GM12878 (cell line): ENCODE data around the gene CCND2. TPM values are rescaled to one million over a fixed set of nuclear protein-coding genes. Genes with fewer than 3 reads are reported as not detected.

Source experiments
- ATAC-seq: fragments of 200-7000 bp; cut with Tn5 transposase; 3 replicates; pipeline ENCODE4 v1.9.1; 2020; ENCODE audit warnings: mild to moderate bottlenecking, moderate library complexity
- BruUV-seq: library from RNA; stranded (reverse); fragments of 400-500 nt; replicated peaks from 2 replicates; lab custom pipeline; 2021; lab: Mats Ljungman, UMichigan
- CTCF ChIA-PET: fragments of 300-600 bp; sonication (Branson Sonifier 250); formaldehyde crosslinking; extraction: SDS; loops from one replicate; lab custom pipeline; 2021; ENCODE audit warnings: inconsistent platforms; lab: Yijun Ruan, JAX
- POLR2A ChIA-PET: fragments of 350-600 bp; formaldehyde crosslinking; extraction: SDS; loops from one replicate; lab custom pipeline; 2021; ENCODE audit warnings: inconsistent platforms; lab: Charles Lee
- RAD21 ChIA-PET: fragments of 300-600 bp; sonication (Branson Sonifier 250); formaldehyde crosslinking; loops from one replicate; lab custom pipeline; 2023; ENCODE audit warnings: antibody characterized with exemption; ENCODE audit not compliant: unreplicated experiment; lab: Charles Lee
- SMC1A ChIA-PET: fragments of 300-600 bp; sonication (Branson Sonifier 250); formaldehyde crosslinking; loops from one replicate; lab custom pipeline; 2023; ENCODE audit not compliant: unreplicated experiment, uncharacterized antibody; lab: Charles Lee
- DNase-seq: peaks from one replicate; pipeline ENCODE4 v3.0.0-alpha.2; 2011; ENCODE audit warnings: low read depth, low spot score
- FAIRE-seq: peaks from 3 replicates; lab custom pipeline; 2011; peaks lifted over from hg19 to GRCh38; lab: Jason Lieb, UNC
- H2AFZ ChIP-seq: 2 replicates; pipeline ENCODE4 v1.6.0; 2011; ENCODE audit warnings: low read depth, low read length, control low read depth; ENCODE audit not compliant: control insufficient read depth
- H3K27ac ChIP-seq: 2 replicates; pipeline ENCODE4 v1.5.1; 2011; ENCODE audit warnings: control low read depth; ENCODE audit not compliant: control insufficient read depth, insufficient read depth
- H3K27me3 ChIP-seq, 2 experiments: replicated peaks in 1 of 2; 2 replicates each; pipeline versions ENCODE4 v1.6.0 to v1.6.1; 2011; ENCODE audit warnings: low read length in 1 of 2; ENCODE audit not compliant: control insufficient read depth in 2 of 2, insufficient read depth in 2 of 2
- H3K36me3 ChIP-seq, 2 experiments: 2 replicates each; pipeline ENCODE4 v1.5.1; 2011; ENCODE audit warnings: low read length in 1 of 2; ENCODE audit not compliant: control insufficient read depth in 2 of 2, insufficient read depth in 2 of 2
- H3K4me1 ChIP-seq: 2 replicates; pipeline ENCODE4 v1.6.1; 2011; ENCODE audit warnings: mild to moderate bottlenecking, low read length, moderate library complexity, mixed read lengths; ENCODE audit not compliant: control insufficient read depth, insufficient read depth
- H3K4me2 ChIP-seq: 2 replicates; pipeline ENCODE4 v1.6.0; 2011; ENCODE audit warnings: control low read depth; ENCODE audit not compliant: control insufficient read depth, insufficient read depth
- H3K4me3 ChIP-seq: fragments of 200-600 bp; sonication (generic); 2 replicates; pipeline ENCODE4 v1.5.1; 2016
- H3K79me2 ChIP-seq: 2 replicates; pipeline ENCODE4 v1.6.0; 2011; ENCODE audit warnings: low read length; ENCODE audit not compliant: control insufficient read depth, insufficient read depth
- H3K9ac ChIP-seq: 2 replicates; pipeline ENCODE4 v1.8.0; 2011; ENCODE audit warnings: low read length, control low read depth, mixed read lengths; ENCODE audit not compliant: control insufficient read depth, insufficient read depth
- H3K9me3 ChIP-seq: replicated peaks from 3 replicates; pipeline ENCODE4 v1.5.1; 2011; ENCODE audit warnings: mild to moderate bottlenecking, low read length; ENCODE audit not compliant: control insufficient read depth, insufficient read depth
- H4K20me1 ChIP-seq: 2 replicates; pipeline ENCODE4 v1.6.0; 2011; ENCODE audit not compliant: control insufficient read depth, insufficient read depth
- BHLHE40 ChIP-seq, 2 experiments: fragments of 450-650 bp in 1 of 2; IDR thresholded peaks; 2 replicates each; pipeline ENCODE4 v1.6.1; 2011 to 2017; ENCODE audit warnings: low read depth in 2 of 2, borderline replicate concordance in 1 of 2, improper control_type of control experiment in 1 of 2, low read length in 1 of 2, mild to moderate bottlenecking in 1 of 2
- CHD1 ChIP-seq: IDR thresholded peaks from 2 replicates; pipeline ENCODE4 v1.6.1; 2012; ENCODE audit warnings: low read depth, low read length, improper control_type of control experiment
- EGR1 ChIP-seq, 2 experiments: IDR thresholded peaks; 1 replicate in 1 of 2; 2 replicates in 1 of 2; pipeline ENCODE4 v1.6.1; 2011 to 2012; ENCODE audit warnings: low read depth in 2 of 2, low read length in 2 of 2, borderline replicate concordance in 1 of 2, mild to moderate bottlenecking in 1 of 2, moderate library complexity in 1 of 2
- GABPA ChIP-seq: IDR thresholded peaks from 2 replicates; pipeline ENCODE4 v1.6.1; 2014; ENCODE audit warnings: antibody characterized with exemption, low read depth, mild to moderate bottlenecking, inconsistent platforms
- KLF5 ChIP-seq: fragments of 450-650 bp; IDR thresholded peaks from 2 replicates; pipeline ENCODE4 v1.6.1; 2014; ENCODE audit warnings: mild to moderate bottlenecking; ENCODE audit not compliant: partially characterized antibody
- MYC ChIP-seq: IDR thresholded peaks from 2 replicates; pipeline ENCODE4 v1.6.1; 2011; ENCODE audit warnings: mild to moderate bottlenecking, low read length, moderate library complexity, inconsistent platforms; ENCODE audit not compliant: insufficient read depth, insufficient replicate concordance, insufficient read length, severe bottlenecking
- NFIC ChIP-seq: IDR thresholded peaks from 2 replicates; pipeline ENCODE4 v1.6.1; 2012; ENCODE audit warnings: low read depth, mild to moderate bottlenecking, inconsistent platforms, low read length, moderate library complexity
- PML ChIP-seq: IDR thresholded peaks from 2 replicates; pipeline ENCODE4 v1.6.1; 2012; ENCODE audit warnings: low read length, inconsistent platforms
- POLR2A ChIP-seq: IDR thresholded peaks from 2 replicates; pipeline ENCODE4 v1.6.1; 2011; ENCODE audit warnings: low read depth, mild to moderate bottlenecking, low read length
- RELB ChIP-seq: fragments of 450-650 bp; IDR thresholded peaks from 2 replicates; pipeline ENCODE4 v1.6.1; 2017; ENCODE audit warnings: low read depth, mild to moderate bottlenecking, moderate library complexity
- ZNF622 ChIP-seq: fragments of 450-650 bp; IDR thresholded peaks from 2 replicates; pipeline ENCODE4 v1.6.1; 2017; ENCODE audit warnings: mild to moderate bottlenecking, inconsistent platforms
- ZNF687 ChIP-seq: fragments of 450-650 bp; IDR thresholded peaks from 2 replicates; pipeline ENCODE4 v1.6.1; 2017; ENCODE audit warnings: mild to moderate bottlenecking, moderate library complexity
- WGBS: methylation state at CpG from one replicate; pipeline ENCODE4 v1.1.6; 2016; ENCODE audit warnings: low lambda C conversion rate; ENCODE audit not compliant: insufficient replicate concordance, insufficient coverage; ENCODE audit errors: missing lambda C conversion rate; 5-methylcytosine and 5-hydroxymethylcytosine counted together
- in situ Hi-C: fragments of 300-500 bp; cut with MboI; formaldehyde crosslinking; loops from 9 replicates; pipeline ENCODE4 v1.14.3; 2018; ENCODE audit warnings: mixed read lengths
- intact Hi-C: fragments of 100-400 bp; cut with micrococcal nuclease; formaldehyde crosslinking; loops from one replicate; pipeline ENCODE4 v1.14.2; 2022; ENCODE audit not compliant: unreplicated experiment
- polyA plus RNA-seq, 11 experiments: library from polyadenylated mRNA; depleted of rRNA in 4 of 11; unstranded in 6 of 11; stranded (reverse) in 5 of 11; fragments of >200 nt; fragmentation: Nextera tagmentation in 4 of 11; fragmentation: Illumina TruSeq in 1 of 11; extraction: Ambion mirVana in 4 of 11; extraction: Trizol in 1 of 11; gene quantifications; 1 replicate in 1 of 11; 2 replicates in 10 of 11; pipeline versions ENCODE4 v1.2.1 to v1.2.3, GENCODE V29; 2011 to 2016; ENCODE audit warnings: inconsistent platforms in 2 of 11, missing spikeins in 2 of 11, low read depth in 1 of 11
- total RNA-seq, 4 experiments: library from RNA; depleted of rRNA in 3 of 4; stranded (reverse); fragments of >200 nt in 3 of 4; fragmentation: Illumina TruSeq in 1 of 4; extraction: Trizol in 1 of 4; gene quantifications; 2 replicates each; pipeline versions ENCODE4 v1.2.1 to v1.2.3, GENCODE V29; 2013 to 2021

The CCND2 gene
- total and polyA plus RNA-seq, 10 of the 15 experiments (the other 5 are each of a cell fraction or from before 2014, with no cell fraction given): 30.1 to 263 (median 152) TPM

GRCh38 chr12:4230526-4230925, 43.0 kb upstream of the CCND2 start:
- Histone ChIP-seq H3K27ac (no peak overlapping the region), H3K79me2 (no peaks in the 10 kb centered on the region), H4K20me1 (no peaks in the 10 kb centered on the region), H3K9ac (no peak overlapping the region), H3K4me3 (no peak overlapping the region), H3K4me1 (no peaks in the 10 kb centered on the region), H3K4me2 (no peak overlapping the region), H3K36me3 (no peaks in the 10 kb centered on the region), H2AFZ (no peak overlapping the region), H3K27me3 (no peaks in the 10 kb centered on the region; a peak in 1 of 4 replicates), H3K9me3 (no peaks in the 10 kb centered on the region)
- ChIA-PET CTCF (no interaction called here), POLR2A (no interaction called here), RAD21 (no interaction called here), SMC1A (no interaction called here)
- no peak for TF ChIP-seq GABPA
- no peak for TF ChIP-seq RELB
- no peak for TF ChIP-seq BHLHE40 (IDR thresholded peaks at IDR 0.05; ENCODE audit: borderline replicate concordance in 1 of 2, low read depth in 2 of 2, low read length in 1 of 2)
- TF ChIP-seq NFIC: no peak
- TF ChIP-seq EGR1 (IDR thresholded peaks at IDR 0.05; ENCODE audit: borderline replicate concordance in 1 of 2, low read depth in 2 of 2, low read length in 2 of 2): no peak
- no peak for TF ChIP-seq PML
- TF ChIP-seq KLF5: no peak
- no peak for TF ChIP-seq ZNF687
- no peak for TF ChIP-seq POLR2A
- TF ChIP-seq ZNF622: no peak
- TF ChIP-seq MYC: no peak
- TF ChIP-seq CHD1: no peak
- 62% methylated on average over 6 of the region's 6 CpGs for WGBS
- DNase-seq: no peak
- ATAC-seq: no peak
- intact Hi-C loops: no loop called here
- FAIRE-seq: no peak
- in situ Hi-C loops: no loop called here
- BruUV-seq: no TSS peak
